Right atrium auricular region (tissue), 2 donors: ENCODE measurements around the gene NAV2. TPM values are rescaled to one million over a fixed set of nuclear protein-coding genes. Genes with fewer than 3 reads are reported as not detected.

ENCODE experiments used
- DNase-seq: peaks from one replicate; pipeline ENCODE4 v3.0.0-alpha.2; 2019; ENCODE audit warnings: low spot score
- H3K27ac ChIP-seq, 2 donors: fragments of 200-600 bp; sonication (generic); 1 replicate in 1 of 2; 2 replicates in 1 of 2; pipeline ENCODE4 v1.5.1; 2016 to 2019
- H3K27me3 ChIP-seq, 2 donors: fragments of 200-600 bp; sonication (generic); one replicate each; pipeline versions ENCODE4 v1.5.1 to v1.6.0; 2017 to 2019
- H3K36me3 ChIP-seq: fragments of 200-600 bp; sonication (generic); one replicate; pipeline ENCODE4 v1.5.1; 2016
- H3K4me1 ChIP-seq, 2 donors: fragments of 200-600 bp; sonication (generic); one replicate each; pipeline versions ENCODE4 v1.5.1 to v1.6.0; 2017 to 2019
- H3K4me3 ChIP-seq, 2 donors: fragments of 200-600 bp; sonication (generic); 1 replicate in 1 of 2; 2 replicates in 1 of 2; pipeline ENCODE4 v1.5.1; 2017 to 2019; ENCODE audit warnings: mild to moderate bottlenecking in 1 of 2, moderate library complexity in 1 of 2
- H3K9me3 ChIP-seq, 2 donors: fragments of 200-600 bp; sonication (generic); one replicate each; pipeline ENCODE4 v1.5.1; 2019
- total RNA-seq, 2 donors: library from RNA; depleted of rRNA; stranded (reverse); fragments of >200 nt; gene quantifications; one replicate each; pipeline ENCODE4 v1.1.0, GENCODE V29; 2016
- TF ChIP-seq, protein P1 (sequence below), 2 donors: fragments of 200-600 bp; sonication (generic); IDR thresholded peaks; one replicate each; pipeline ENCODE4 v1.5.1; 2019; ENCODE audit warnings: antibody characterized with exemption in 2 of 2

NAV2 gene
- total RNA-seq, 2 donors from 2014 or later = 11.4 to 19.2 TPM

DNA sequence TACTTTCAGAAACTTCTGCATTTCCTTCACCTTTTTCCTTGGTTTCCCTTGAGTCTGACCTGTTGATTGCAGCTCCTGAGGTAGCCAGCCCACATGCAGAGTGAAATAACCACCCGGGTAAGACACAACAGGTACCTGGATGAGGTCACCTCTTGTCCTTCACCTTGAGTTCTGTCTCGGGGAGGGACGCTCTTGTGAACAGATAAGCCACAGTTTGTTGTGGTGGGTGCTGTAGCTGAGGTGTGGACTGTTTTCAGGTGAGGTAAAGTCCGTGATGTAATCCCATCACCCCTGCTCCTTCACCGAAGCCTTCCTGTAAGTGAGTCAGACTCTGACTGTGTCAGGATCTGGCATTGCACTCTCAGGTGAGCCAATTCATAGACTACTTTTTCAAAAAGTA lies 183.1 kb downstream of the NAV2 start:
- no peaks in the 10 kb centered on the region for H3K4me1 ChIP-seq
- H3K36me3 ChIP-seq = peaks cover 4% of the 10 kb centered on the region
- TF ChIP-seq, protein P1, sequence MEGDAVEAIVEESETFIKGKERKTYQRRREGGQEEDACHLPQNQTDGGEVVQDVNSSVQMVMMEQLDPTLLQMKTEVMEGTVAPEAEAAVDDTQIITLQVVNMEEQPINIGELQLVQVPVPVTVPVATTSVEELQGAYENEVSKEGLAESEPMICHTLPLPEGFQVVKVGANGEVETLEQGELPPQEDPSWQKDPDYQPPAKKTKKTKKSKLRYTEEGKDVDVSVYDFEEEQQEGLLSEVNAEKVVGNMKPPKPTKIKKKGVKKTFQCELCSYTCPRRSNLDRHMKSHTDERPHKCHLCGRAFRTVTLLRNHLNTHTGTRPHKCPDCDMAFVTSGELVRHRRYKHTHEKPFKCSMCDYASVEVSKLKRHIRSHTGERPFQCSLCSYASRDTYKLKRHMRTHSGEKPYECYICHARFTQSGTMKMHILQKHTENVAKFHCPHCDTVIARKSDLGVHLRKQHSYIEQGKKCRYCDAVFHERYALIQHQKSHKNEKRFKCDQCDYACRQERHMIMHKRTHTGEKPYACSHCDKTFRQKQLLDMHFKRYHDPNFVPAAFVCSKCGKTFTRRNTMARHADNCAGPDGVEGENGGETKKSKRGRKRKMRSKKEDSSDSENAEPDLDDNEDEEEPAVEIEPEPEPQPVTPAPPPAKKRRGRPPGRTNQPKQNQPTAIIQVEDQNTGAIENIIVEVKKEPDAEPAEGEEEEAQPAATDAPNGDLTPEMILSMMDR (IDR thresholded peaks at IDR 0.05) = no peak
- H3K9me3 ChIP-seq = no peaks in the 10 kb centered on the region
- no peak for DNase-seq
- no peak overlapping the region for H3K27ac ChIP-seq
- no peaks in the 10 kb centered on the region for H3K27me3 ChIP-seq
- H3K4me3 ChIP-seq = no peak overlapping the region

DNA sequence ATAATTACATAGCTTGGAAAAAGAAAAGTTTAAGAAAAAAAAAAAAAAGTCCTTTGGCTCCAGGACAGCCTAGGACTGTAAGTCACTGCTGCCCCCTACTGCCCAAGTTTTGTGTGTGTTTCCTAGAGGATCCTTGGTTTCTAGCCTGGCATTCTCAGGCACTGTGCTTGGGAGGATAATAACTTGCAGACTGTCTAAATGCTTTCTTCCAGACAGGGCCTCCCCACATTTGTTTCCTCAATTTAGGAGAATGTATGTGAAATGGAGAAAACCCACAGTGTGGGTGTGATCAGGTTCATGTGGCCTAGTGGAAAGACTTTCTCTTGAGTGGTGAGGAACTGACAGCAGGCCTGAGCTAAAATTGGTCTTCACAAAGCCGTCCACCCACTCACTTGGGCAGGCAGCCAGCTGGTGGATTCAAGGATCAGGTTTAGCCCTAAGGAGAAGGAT lies 191.0 kb downstream of the NAV2 start:
- Histone ChIP-seq H3K27ac (no peak overlapping the region), H3K4me3 (no peak overlapping the region), H3K27me3 (no peaks in the 10 kb centered on the region), H3K9me3 (no peaks in the 10 kb centered on the region), H3K36me3 (no peaks in the 10 kb centered on the region), H3K4me1 (peaks cover 0 to 10% of the 10 kb centered on the region in 2 donors)
- TF ChIP-seq, protein P1 (IDR thresholded peaks at IDR 0.05) = peak; percentile 63 to 84
- peak; percentile 74 for DNase-seq

DNA sequence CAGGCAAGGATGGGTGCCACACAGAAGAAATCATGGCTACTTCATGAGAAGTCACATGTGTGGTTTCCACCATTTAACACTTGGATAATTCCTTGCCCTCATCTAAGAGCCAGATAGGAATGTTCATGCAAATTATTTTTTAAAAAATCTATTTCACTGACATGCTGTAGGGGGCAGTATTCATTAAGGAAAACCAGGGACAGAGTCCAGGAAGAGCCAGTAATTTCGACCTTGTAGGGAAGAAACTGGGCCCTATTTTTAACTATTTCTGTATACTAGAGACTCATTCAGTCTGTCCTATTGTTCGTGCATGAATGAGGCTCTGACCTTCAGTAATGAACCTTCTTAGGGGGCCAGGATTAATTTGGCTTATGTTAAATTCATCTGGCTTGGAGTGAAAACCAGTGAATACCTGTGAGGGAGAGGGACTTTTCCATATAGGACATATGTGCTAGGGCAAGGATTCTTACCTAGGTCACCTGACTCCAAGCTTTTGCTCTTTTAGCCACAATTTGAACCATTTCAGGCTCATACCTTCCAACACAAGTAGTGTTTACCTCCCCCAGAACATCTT lies 192.7 kb downstream of the NAV2 start:
- Histone ChIP-seq H3K4me1 (peaks cover 0 to 10% of the 10 kb centered on the region in 2 donors), H3K36me3 (no peaks in the 10 kb centered on the region), H3K9me3 (no peaks in the 10 kb centered on the region), H3K4me3 (no peak overlapping the region), H3K27ac (no peak overlapping the region), H3K27me3 (no peaks in the 10 kb centered on the region)
- TF ChIP-seq, protein P1 (IDR thresholded peaks at IDR 0.05) = peak; percentile 16 to 72
- DNase-seq = no peak

DNA sequence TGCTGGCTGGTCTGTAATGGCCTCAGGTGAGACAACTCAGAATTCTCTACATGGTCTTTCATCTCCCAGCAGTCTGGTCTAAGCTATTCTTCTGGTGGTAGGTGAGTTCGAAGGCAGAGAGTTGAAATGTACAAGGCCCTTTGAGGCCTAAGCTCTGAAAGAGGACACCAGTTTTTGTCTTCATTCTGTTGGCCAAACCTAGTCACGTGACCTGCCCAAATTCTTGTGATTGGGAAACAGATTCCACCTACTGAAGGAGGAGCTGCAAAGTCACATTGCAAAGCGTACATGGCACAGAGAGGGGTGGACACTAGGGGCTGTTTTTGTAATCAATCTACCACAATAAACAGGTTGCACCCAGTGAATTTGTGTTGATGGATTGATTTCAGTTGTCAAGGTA lies 193.5 kb downstream of the NAV2 start:
- no peak overlapping the region for H3K27ac ChIP-seq
- H3K27me3 ChIP-seq = no peaks in the 10 kb centered on the region
- H3K36me3 ChIP-seq = no peaks in the 10 kb centered on the region
- TF ChIP-seq, protein P1 (IDR thresholded peaks at IDR 0.05) = no peak
- no peaks in the 10 kb centered on the region for H3K9me3 ChIP-seq
- peaks cover 0 to 16% of the 10 kb centered on the region in 2 donors for H3K4me1 ChIP-seq
- H3K4me3 ChIP-seq = no peak overlapping the region
- DNase-seq = no peak

DNA sequence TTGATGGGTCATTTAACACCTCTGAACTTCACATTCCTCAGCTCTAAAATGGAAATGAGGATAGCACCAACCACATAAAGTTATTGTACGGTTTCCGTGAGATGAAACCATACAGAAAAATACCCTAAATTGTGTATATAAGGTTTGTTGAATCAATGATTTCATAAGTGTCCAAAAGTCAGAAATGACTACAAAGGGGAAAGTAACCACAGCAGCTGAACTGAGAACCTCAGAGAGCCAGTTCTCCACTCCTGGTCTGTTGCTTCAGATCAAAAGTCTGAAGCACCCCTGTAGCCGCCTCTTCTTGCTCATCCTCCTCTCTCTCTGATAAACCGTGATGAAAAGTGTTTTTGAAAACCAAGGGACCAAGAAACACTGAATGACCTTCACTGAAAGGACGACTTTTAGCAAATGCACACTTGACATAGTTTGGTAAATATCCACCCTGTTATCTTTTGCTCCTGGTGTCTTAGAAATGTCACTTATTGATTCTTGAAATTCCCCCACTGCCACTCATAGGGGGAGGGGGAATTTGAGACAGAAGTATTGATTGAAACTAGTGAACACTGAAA lies 194.5 kb downstream of the NAV2 start:
- no peak overlapping the region for H3K4me3 ChIP-seq
- TF ChIP-seq, protein P1 (IDR thresholded peaks at IDR 0.05) = no peak
- H3K27ac ChIP-seq = no peak overlapping the region
- H3K4me1 ChIP-seq = peaks cover 0 to 21% of the 10 kb centered on the region in 2 donors
- H3K36me3 ChIP-seq = no peaks in the 10 kb centered on the region
- no peaks in the 10 kb centered on the region for H3K9me3 ChIP-seq
- H3K27me3 ChIP-seq = no peaks in the 10 kb centered on the region
- DNase-seq = no peak

DNA sequence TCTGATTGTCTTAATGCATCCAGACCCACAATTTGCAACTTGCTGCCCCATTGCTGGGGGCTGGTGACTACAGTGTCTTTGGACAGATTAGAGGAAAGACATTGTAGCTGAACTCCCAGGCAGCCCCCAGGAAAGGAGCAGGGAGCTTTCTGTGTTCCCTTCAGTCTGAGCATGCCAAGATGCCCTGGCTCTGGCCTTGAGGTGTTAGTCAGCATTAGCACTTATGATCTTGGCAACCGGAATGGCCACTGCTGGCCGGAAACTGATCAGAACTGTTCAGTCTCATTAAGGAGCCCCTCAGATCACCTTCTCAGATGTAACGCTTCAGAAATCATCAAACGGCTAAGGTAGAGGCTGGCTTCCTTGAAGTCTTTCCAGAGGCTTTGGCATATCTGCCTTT lies 195.2 kb downstream of the NAV2 start:
- DNase-seq = no peak
- Histone ChIP-seq H3K36me3 (no peaks in the 10 kb centered on the region), H3K9me3 (no peaks in the 10 kb centered on the region), H3K4me1 (peaks cover 0 to 25% of the 10 kb centered on the region in 2 donors), H3K27ac (no peak overlapping the region), H3K4me3 (no peak overlapping the region), H3K27me3 (no peaks in the 10 kb centered on the region)
- TF ChIP-seq, protein P1 (IDR thresholded peaks at IDR 0.05) = no peak
